ENCODE results near the gene ANO2.

ANO2 gene

GRCh38 chr12:5736016-5736415, 209.0 kb downstream of the ANO2 start:
- no peak for DNase-seq (ENCODE audit: low read depth in 2 of 3, low spot score in 1 of 3)

GRCh38 chr12:5733916-5734315, 211.1 kb downstream of the ANO2 start:
- no peak for DNase-seq (ENCODE audit: low read depth in 2 of 3, low spot score in 1 of 3)

GRCh38 chr12:5733136-5733755, 211.8 kb downstream of the ANO2 start:
- no peak for DNase-seq (ENCODE audit: low read depth in 2 of 3, low spot score in 1 of 3)

- DNase-seq (ENCODE audit: low read depth in 2 of 3, low spot score in 1 of 3): no peak
Measured at GRCh38 chr12:5730962-5731361, 214.1 kb downstream of the ANO2 start.

GRCh38 chr12:5723711-5724252, 221.3 kb downstream of the ANO2 start:
- no peak for DNase-seq (ENCODE audit: low read depth in 2 of 3, low spot score in 1 of 3)

GRCh38 chr12:5723071-5723470, 222.0 kb downstream of the ANO2 start:
- no peak for DNase-seq (ENCODE audit: low read depth in 2 of 3, low spot score in 1 of 3)

- no peak for DNase-seq (ENCODE audit: low read depth in 2 of 3, low spot score in 1 of 3)
Measured at GRCh38 chr12:5720381-5721005, 224.6 kb downstream of the ANO2 start.

GRCh38 chr12:5718680-5719079, 226.4 kb downstream of the ANO2 start:
- DNase-seq (ENCODE audit: low read depth in 2 of 3, low spot score in 1 of 3): no peak

- DNase-seq (ENCODE audit: low read depth in 2 of 3, low spot score in 1 of 3): no peak
Measured at GRCh38 chr12:5718073-5718472, 227.0 kb downstream of the ANO2 start.

- DNase-seq (ENCODE audit: low read depth in 2 of 3, low spot score in 1 of 3): no peak
Measured at GRCh38 chr12:5716976-5717375, 228.1 kb downstream of the ANO2 start.

GRCh38 chr12:5716201-5716600, 228.9 kb downstream of the ANO2 start:
- no peak for DNase-seq (ENCODE audit: low read depth in 2 of 3, low spot score in 1 of 3)

- DNase-seq (ENCODE audit: low read depth in 2 of 3, low spot score in 1 of 3): no peak
Measured at GRCh38 chr12:5715021-5715420, 230.0 kb downstream of the ANO2 start.

- DNase-seq (ENCODE audit: low read depth in 2 of 3, low spot score in 1 of 3): no peak
Measured at GRCh38 chr12:5713599-5714081, 231.4 kb downstream of the ANO2 start.

GRCh38 chr12:5710260-5710878, 234.7 kb downstream of the ANO2 start:
- no peak for DNase-seq (ENCODE audit: low read depth in 2 of 3, low spot score in 1 of 3)

- no peak for DNase-seq (ENCODE audit: low read depth in 2 of 3, low spot score in 1 of 3)
Measured at GRCh38 chr12:5708371-5708770, 236.7 kb downstream of the ANO2 start.

- no peak for DNase-seq (ENCODE audit: low read depth in 2 of 3, low spot score in 1 of 3)
Measured at GRCh38 chr12:5706247-5706646, 238.8 kb downstream of the ANO2 start.

- DNase-seq (ENCODE audit: low read depth in 2 of 3, low spot score in 1 of 3): no peak
Measured at GRCh38 chr12:5705791-5706190, 239.3 kb downstream of the ANO2 start.

GRCh38 chr12:5694759-5695409, 250.2 kb downstream of the ANO2 start:
- DNase-seq (ENCODE audit: low read depth in 2 of 3, low spot score in 1 of 3): no peak

GRCh38 chr12:5692850-5693249, 252.2 kb downstream of the ANO2 start:
- no peak for DNase-seq (ENCODE audit: low read depth in 2 of 3, low spot score in 1 of 3)

- no peak for DNase-seq (ENCODE audit: low read depth in 2 of 3, low spot score in 1 of 3)
Measured at GRCh38 chr12:5691943-5692342, 253.1 kb downstream of the ANO2 start.

GRCh38 chr12:5690240-5690639, 254.8 kb downstream of the ANO2 start:
- no peak for DNase-seq (ENCODE audit: low read depth in 2 of 3, low spot score in 1 of 3)

- DNase-seq (ENCODE audit: low read depth in 2 of 3, low spot score in 1 of 3): no peak
Measured at GRCh38 chr12:5689773-5690172, 255.3 kb downstream of the ANO2 start.
